GM18498 (cell line): ENCODE data around the gene SHE.
"Not testable (repeated sequence)": the region's sequence is repeated elsewhere in the genome, so short reads cannot be mapped to it uniquely, and the experiment has no call there.

Experiments
- ATAC-seq: cut with Tn5 transposase; IDR thresholded peaks from one replicate; pipeline ENCODE4 v1.9.1; 2021; ENCODE audit warnings: mild to moderate bottlenecking, moderate library complexity; ENCODE audit not compliant: unreplicated experiment

Gene SHE

GRCh38 chr1:154517661-154518060 is 15.4 kb upstream of the SHE start:
- ATAC-seq, result no peak

DNA sequence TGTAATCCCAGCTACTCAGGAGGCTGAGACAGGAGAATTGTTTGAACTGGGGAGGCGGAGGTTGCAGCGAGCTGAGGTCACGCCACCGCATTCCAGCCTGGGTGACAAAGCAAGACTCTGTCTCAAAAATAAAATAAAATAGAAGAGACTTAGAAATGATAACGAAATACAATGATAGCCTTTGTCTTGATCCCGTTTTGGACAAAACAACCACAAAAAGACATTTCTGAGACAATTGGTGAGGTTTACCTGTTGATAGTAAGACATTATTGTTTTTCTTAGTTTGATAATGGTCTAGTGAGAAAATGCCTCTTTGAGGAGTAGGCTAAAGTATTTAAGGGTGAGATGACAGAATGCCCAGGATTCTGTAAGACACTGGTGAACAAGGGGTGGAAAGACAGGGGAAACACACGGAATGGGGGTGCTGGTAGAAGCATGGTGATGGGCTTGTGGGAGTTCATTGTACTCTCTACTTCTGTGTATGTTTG is 11.9 kb upstream of the SHE start:
- no peak for ATAC-seq

- ATAC-seq, result no peak
Measured at GRCh38 chr1:154512760-154513159, 10.5 kb upstream of the SHE start.

- ATAC-seq, result no peak
Measured at GRCh38 chr1:154503898-154504297, 1.7 kb upstream of the SHE start.

GRCh38 chr1:154502744-154503115 is 518 bp upstream of the SHE start:
- no peak for ATAC-seq

DNA sequence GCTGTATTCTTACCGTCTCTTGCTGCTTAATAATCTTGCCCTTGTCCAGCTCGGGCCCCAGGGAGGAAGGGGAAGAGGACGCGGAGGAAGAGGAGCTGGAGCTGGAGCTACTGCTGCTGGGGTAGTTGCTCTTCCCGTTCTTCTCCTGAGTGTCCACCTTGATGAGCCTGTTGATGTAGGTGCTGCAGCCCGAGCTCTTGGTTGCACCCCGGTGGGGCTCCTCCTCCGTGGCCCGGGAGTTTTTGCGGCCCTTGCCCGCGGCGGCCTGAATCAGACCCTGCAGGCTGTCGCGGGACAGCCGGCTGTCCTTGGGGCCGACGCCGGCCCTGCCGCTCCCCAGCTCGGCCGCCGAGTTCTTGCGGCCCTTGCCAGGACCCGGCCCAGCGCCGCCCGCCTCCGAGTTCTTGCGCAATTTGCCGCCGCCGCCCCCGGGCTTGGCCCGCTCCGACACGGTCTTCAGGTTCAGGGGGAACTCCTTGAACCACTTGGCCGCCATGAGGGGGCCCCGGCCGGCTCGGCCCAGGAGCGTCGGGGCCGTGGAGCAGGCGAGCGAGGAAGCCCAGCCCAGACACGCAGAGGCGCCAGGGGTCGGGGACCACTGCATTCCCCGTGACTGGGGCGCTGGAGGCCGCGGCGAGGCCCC is 668 bp downstream of the SHE start:
- ATAC-seq, result no peak

DNA sequence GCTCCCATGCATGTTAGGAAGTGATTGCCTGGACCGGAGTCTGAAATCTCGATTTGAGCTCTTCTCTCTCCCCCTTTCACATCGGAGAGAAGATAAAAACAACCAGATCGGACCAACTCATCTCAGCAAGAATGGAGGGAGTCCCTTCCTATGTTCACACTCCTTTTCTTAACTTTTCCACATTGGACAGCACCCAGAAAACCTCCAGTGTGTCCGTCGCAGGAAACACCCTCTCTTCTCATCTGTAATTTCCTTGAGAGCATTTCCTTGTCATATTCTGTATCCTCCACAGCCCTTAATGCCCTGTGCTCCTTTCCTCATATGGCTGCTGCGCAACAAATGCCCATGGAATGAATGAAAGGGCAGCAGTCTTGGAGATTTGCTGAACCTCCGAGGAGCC is 1.7 kb downstream of the SHE start:
- ATAC-seq, result no peak

DNA sequence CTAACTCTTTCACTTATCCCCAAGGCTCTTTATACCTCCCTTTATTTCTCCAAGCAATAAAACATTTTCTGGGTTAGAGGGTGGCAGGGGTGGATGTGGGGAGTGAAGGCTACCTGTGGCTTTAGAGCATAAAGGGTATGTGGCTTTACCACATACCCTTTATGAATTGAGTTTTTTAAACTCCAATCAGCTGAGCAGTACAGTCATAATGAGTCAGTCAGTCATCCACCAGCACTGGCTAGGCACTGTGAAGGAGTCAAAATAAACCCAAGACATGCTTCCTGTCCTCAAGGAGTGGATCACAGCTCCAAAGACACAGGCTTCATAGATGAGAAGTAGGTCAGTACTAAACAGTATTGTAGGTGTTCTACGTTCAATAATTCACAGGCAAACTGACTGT is 2.8 kb downstream of the SHE start:
- no peak for ATAC-seq

- no peak for ATAC-seq
Measured at GRCh38 chr1:154497026-154497806, 5.0 kb downstream of the SHE start.

GRCh38 chr1:154496383-154496782 is 5.8 kb downstream of the SHE start:
- no peak for ATAC-seq

- no peak for ATAC-seq
Measured at GRCh38 chr1:154495496-154496273, 6.5 kb downstream of the SHE start.

- ATAC-seq, result no peak
Measured at GRCh38 chr1:154493276-154493675, 8.9 kb downstream of the SHE start.

DNA sequence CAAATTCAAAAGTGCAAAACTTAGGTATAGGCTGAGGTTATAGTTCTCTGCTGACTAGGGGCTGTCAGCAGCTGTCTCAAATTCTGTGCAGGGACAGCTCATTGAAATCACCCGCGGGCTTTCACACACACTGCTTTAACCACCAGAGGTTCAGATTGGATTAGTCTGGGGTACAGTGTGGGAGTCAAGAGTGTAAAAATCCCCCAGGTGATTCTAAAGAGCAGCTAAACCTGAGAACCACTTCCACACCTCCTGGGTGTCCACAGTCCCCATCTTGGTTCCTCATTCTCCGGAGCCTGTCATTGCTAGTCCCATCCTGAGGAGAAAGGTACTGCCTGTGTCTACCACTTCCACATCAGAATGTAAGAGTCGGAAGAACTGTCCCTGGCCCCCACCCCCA is 10.1 kb downstream of the SHE start:
- no peak for ATAC-seq

GRCh38 chr1:154490317-154490716 is 11.9 kb downstream of the SHE start:
- ATAC-seq, result no peak

DNA sequence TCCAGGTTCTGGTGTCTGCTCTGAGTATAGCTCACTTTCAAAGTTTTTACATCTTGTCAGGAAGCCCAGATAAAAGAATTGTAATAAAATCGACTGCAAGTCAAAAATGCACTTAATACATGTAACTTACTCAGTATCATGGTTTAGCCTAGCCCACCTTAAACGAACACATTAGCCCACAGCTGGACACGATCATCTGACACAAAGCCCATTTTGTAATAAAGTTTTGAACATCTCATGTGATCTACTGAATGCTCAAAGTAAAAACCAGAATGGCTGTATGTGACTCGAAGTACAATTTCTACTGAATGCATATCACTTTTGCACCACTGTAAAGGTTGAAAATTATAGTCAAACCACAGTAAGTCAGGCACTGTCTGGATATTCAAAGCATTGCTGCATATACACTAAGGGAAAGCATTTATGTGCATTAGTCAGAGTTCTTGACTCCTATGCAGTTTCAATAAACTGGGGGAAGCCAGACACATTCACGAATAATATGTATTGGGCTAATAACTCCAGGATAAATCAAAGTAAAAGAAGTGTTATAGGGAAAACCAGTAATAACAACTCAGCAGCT is 12.4 kb downstream of the SHE start:
- ATAC-seq, result no peak

DNA sequence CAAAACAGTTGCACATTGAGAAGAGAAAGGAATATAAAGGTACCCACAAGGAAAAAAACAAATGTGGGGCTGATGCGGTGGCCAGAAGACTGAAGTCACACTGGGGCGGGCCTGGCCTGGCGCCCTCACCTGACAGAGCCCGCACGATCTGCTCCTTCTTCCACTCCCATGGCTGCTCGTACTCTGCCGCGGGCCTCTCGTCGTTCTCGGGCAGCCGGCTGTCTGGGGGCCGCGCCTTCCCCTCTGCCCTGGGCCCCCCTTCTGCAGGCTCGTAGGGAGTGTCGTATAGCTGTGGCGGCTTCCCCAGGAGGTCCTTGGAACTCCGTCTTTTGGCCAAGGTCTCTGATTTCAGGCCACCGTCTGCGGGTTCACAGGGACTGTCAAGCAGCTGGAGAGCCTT is 13.3 kb downstream of the SHE start:
- no peak for ATAC-seq

GRCh38 chr1:154486756-154487155 is 15.5 kb downstream of the SHE start:
- not testable (repeated sequence) for ATAC-seq

DNA sequence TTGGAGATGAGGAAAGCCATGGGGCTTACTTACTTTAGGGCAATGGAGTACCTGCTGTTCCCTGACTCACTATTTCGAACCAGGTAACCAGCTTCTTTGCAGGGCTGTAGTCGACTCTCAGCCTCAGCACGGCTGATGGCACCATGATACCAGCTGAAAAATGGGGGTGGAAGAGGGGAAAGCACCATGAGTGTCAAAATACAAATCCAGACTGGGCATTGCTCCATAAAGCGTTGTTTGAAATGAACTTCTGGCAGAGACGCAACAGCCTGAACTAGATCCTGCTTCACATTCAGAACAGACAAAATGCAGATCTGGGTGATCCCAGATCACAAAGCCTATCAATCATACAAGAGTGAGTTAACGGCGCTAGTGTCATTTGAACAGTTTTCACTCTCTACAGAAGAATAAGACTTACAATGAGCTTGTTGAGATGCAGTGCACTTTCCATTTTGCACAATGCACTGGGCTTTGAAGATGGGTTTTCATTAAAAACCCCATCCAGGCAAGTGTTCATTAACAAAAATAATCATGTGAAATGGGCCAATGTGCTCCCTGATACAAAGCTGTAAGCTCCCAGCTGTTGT is 16.2 kb downstream of the SHE start:
- no peak for ATAC-seq

- no peak for ATAC-seq
Measured at GRCh38 chr1:154485106-154485505, 17.1 kb downstream of the SHE start.

GRCh38 chr1:154483941-154484803 is 18.0 kb downstream of the SHE start:
- ATAC-seq, result no peak
